ENCODE measurements around the gene TBRG4.

The TBRG4 gene

DNA sequence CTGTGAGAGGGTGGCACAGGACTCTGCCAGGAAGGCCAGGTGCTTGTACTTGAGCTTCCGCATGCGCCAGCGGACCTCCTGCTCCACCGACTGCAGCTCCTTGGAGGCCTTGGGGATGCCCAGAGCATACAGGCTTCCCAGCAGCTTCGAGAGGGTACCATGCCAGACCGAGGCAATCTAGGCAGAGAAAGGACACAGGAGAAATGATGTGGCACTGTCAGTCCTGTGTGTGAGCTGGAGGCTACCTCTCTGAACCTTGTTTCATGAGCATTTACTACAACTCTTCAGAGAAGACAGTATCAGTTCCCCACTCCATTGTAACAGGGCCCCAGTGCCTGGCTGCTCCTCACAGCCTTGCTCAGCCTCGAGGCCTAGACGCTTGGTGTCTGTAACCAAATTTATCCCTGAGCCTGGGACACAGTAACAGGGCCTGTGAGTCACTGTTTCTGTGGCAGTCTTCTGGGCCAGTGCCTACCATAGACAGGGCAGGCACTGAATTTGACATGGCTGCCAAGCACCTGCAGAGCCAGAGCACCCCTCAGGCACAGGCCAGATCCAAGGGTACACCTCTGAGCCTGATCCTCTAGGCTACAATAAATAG is 5.8 kb downstream of the TBRG4 start:
- TF ChIP-seq, protein P1, sequence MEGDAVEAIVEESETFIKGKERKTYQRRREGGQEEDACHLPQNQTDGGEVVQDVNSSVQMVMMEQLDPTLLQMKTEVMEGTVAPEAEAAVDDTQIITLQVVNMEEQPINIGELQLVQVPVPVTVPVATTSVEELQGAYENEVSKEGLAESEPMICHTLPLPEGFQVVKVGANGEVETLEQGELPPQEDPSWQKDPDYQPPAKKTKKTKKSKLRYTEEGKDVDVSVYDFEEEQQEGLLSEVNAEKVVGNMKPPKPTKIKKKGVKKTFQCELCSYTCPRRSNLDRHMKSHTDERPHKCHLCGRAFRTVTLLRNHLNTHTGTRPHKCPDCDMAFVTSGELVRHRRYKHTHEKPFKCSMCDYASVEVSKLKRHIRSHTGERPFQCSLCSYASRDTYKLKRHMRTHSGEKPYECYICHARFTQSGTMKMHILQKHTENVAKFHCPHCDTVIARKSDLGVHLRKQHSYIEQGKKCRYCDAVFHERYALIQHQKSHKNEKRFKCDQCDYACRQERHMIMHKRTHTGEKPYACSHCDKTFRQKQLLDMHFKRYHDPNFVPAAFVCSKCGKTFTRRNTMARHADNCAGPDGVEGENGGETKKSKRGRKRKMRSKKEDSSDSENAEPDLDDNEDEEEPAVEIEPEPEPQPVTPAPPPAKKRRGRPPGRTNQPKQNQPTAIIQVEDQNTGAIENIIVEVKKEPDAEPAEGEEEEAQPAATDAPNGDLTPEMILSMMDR (IDR thresholded peaks at IDR 0.05): no peak
- TF ChIP-seq ZFX (IDR thresholded peaks at IDR 0.05; ENCODE audit: borderline replicate concordance): no peak
- H3K27ac ChIP-seq: no peak overlapping the region

DNA sequence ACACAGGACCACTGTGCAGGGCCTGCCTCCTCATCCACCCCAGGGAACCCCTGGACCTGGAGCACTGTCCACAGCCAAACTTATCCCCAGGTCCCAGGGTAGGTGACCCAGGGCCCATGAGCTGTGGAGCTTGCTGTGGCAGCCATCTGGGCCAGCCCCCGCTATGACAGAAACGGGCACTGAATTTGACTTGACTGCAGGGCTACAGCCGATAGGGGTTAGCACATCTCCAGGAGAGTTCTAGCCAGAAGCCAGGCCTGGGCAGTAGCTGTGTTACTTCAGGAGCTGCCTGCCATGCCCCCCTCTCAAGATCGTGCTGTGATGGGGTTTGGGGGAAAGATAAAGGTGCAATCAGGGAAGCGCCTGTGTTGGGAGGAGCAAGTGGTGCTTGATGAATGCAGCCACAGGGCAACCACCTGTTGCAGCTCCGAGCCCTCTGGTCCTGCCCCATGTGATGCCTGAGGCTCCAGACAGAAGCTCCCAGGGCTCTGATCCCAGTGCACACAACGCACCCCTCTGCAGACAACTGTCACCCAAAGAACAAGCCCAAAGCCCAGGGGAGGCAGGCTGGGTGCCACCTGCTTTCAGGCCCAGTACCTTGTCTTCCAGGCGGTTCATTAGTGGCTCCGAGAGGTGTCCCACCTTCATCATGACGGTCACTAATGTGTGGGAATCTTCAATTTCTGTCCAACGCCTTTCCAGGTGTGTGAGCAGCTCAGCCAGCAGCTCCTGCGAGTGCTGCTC is 6.5 kb downstream of the TBRG4 start:
- TF ChIP-seq, protein P1 (IDR thresholded peaks at IDR 0.05): no peak
- no peak for TF ChIP-seq ZFX (IDR thresholded peaks at IDR 0.05; ENCODE audit: borderline replicate concordance)
- H3K27ac ChIP-seq: no peak overlapping the region

GRCh38 chr7:45103958-45104843 is 7.3 kb downstream of the TBRG4 start:
- TF ChIP-seq ZFX (IDR thresholded peaks at IDR 0.05; ENCODE audit: borderline replicate concordance): no peak
- TF ChIP-seq, protein P1 (IDR thresholded peaks at IDR 0.05): no peak
- H3K27ac ChIP-seq: no peak overlapping the region

GRCh38 chr7:45102785-45103712 is 8.4 kb downstream of the TBRG4 start:
- TF ChIP-seq, protein P1 (IDR thresholded peaks at IDR 0.05): no peak
- no peak for TF ChIP-seq ZFX (IDR thresholded peaks at IDR 0.05; ENCODE audit: borderline replicate concordance)
- no peak overlapping the region for H3K27ac ChIP-seq

GRCh38 chr7:45101748-45102147 is 9.7 kb downstream of the TBRG4 start:
- no peak overlapping the region for H3K27ac ChIP-seq
- no peak for TF ChIP-seq ZFX (IDR thresholded peaks at IDR 0.05; ENCODE audit: borderline replicate concordance)
- TF ChIP-seq, protein P1 (IDR thresholded peaks at IDR 0.05): no peak

GRCh38 chr7:45100761-45101480 is 10.6 kb downstream of the TBRG4 start:
- H3K27ac ChIP-seq: no peak overlapping the region
- TF ChIP-seq, protein P1 (IDR thresholded peaks at IDR 0.05): no peak
- TF ChIP-seq ZFX (IDR thresholded peaks at IDR 0.05; ENCODE audit: borderline replicate concordance): no peak

Measured in 22Rv1 (cell line).